Fibroblast of peridontal ligament (primary cell): ENCODE data around the gene GAS2L1.

Experiments used
- DNase-seq: peaks from one replicate; pipeline ENCODE4 v3.0.0-alpha.2; 2010; ENCODE audit errors: extremely low read depth

GAS2L1 gene

GRCh38 chr22:29309332-29310064 lies 3.0 kb downstream of the GAS2L1 start:
- DNase-seq: no peak

- DNase-seq: no peak
Observed at GRCh38 chr22:29310065-29310862, 3.8 kb downstream of the GAS2L1 start.

- DNase-seq: peak; percentile 96
Observed at GRCh38 chr22:29310863-29311339, 4.5 kb downstream of the GAS2L1 start.

- DNase-seq: no peak
Observed at GRCh38 chr22:29311464-29312217, 5.2 kb downstream of the GAS2L1 start.

- no peak for DNase-seq
Observed at GRCh38 chr22:29312218-29313125, 6.0 kb downstream of the GAS2L1 start.

GRCh38 chr22:29313126-29313575 lies 6.7 kb downstream of the GAS2L1 start:
- DNase-seq: no peak

- no peak for DNase-seq
Observed at GRCh38 chr22:29313576-29314466, 7.4 kb downstream of the GAS2L1 start.

- DNase-seq: no peak
Observed at GRCh38 chr22:29314537-29315285, 8.3 kb downstream of the GAS2L1 start.

GRCh38 chr22:29315286-29316140 lies 9.1 kb downstream of the GAS2L1 start, which contains the start of gene RASL10A:
Gene RASL10A (minus strand): TSS chr22:29315697. CDS start chr22:29315246, 451 bp downstream.
- DNase-seq: no peak

- no peak for DNase-seq
Observed at GRCh38 chr22:29316141-29316828, 9.8 kb downstream of the GAS2L1 start.

- no peak for DNase-seq
Observed at GRCh38 chr22:29317827-29318454, 11.5 kb downstream of the GAS2L1 start.

- DNase-seq: no peak
Observed at GRCh38 chr22:29319072-29319471, 12.6 kb downstream of the GAS2L1 start.

- no peak for DNase-seq
Observed at GRCh38 chr22:29320546-29320945, 14.1 kb downstream of the GAS2L1 start.

GRCh38 chr22:29323641-29324040 lies 17.2 kb downstream of the GAS2L1 start:
- DNase-seq: no peak

- DNase-seq: no peak
Observed at GRCh38 chr22:29325356-29325755, 18.9 kb downstream of the GAS2L1 start.

GRCh38 chr22:29325785-29326315 lies 19.4 kb downstream of the GAS2L1 start:
- peak; percentile 28 for DNase-seq

GRCh38 chr22:29326481-29326880 lies 20.0 kb downstream of the GAS2L1 start:
- DNase-seq: no peak
